ENCODE data around the gene ADNP.
"Not testable (repeated sequence)": the region's sequence is repeated elsewhere in the genome, so short reads cannot be mapped to it uniquely, and the experiment has no call there.

- TF ChIP-seq CTCF (IDR thresholded peaks at IDR 0.05); EZH2 (IDR thresholded peaks at IDR 0.05; ENCODE audit: borderline replicate concordance, insufficient read depth, low read depth, low read length, poor library complexity, severe bottlenecking): not testable (repeated sequence)
Measured at GRCh38 chr20:50978533-50978932, 47.3 kb upstream of the ADNP start.

Measured in B cell (primary cell).